ENCODE results near the gene SLC13A5.

- TF ChIP-seq CTCF (IDR thresholded peaks at IDR 0.05; ENCODE audit: low read depth, low read length, poor library complexity, severe bottlenecking) (no peak), EZH2phosphoT487 (IDR thresholded peaks at IDR 0.05; ENCODE audit: borderline replicate concordance, low read length) (no peak)
Measured at GRCh38 chr17:6676802-6677157, 36.4 kb downstream of the SLC13A5 start.
